Sciatic nerve (tissue), 2 donors: ENCODE data around the gene HEYL. TPM values are rescaled to one million over a fixed set of nuclear protein-coding genes. Genes with fewer than 3 reads are reported as not detected.
A peak's percentile ranks its signal among the peaks of the same experiment; 100 is the strongest.

Experiments used
- ATAC-seq: fragments of 200-7000 bp; cut with Tn5 transposase; one replicate; pipeline ENCODE4 v1.9.1; 2020; ENCODE audit warnings: mild to moderate bottlenecking, moderate library complexity
- DNase-seq: peaks from one replicate; pipeline ENCODE4 v3.0.0-alpha.2; 2020; ENCODE audit warnings: low spot score
- intact Hi-C: fragments of 100-400 bp; cut with DNase I; formaldehyde crosslinking; loops from one replicate; pipeline ENCODE4 v1.14.2; 2022
- total RNA-seq: library from RNA; stranded (reverse); fragmentation: NEBNext Ultra II Directional; extraction: Animal tissue kit (Norgen Biotek cat#: 25700); gene quantifications from one replicate; pipeline ENCODE4 v1.2.1, GENCODE V29; 2021
- donor health status: DM: no; HTN: no; CAD: no.
- donor health status: DM: no; HTN: no; CAD: no.

HEYL gene
- total RNA-seq, 1 donor from 2014 or later, result 10.6 TPM

GRCh38 chr1:39646232-39647081 lies 7.0 kb upstream of the HEYL start:
- intact Hi-C loops, result loop anchor here (2.0 kb wide), 1 partner anchor 166 kb away; no protein-coding TSS in a partner anchor
- ATAC-seq (peak; percentile 94), DNase-seq (peak; percentile 85)

GRCh38 chr1:39645411-39646043 lies 6.1 kb upstream of the HEYL start:
- no peak for DNase-seq
- intact Hi-C loops, result loop anchor here (2.0 kb wide), 1 partner anchor 165 kb away; no protein-coding TSS in a partner anchor
- no peak for ATAC-seq

- intact Hi-C loops, result no loop called here
- DNase-seq (no peak), ATAC-seq (no peak)
Measured at GRCh38 chr1:39643705-39644104, 4.3 kb upstream of the HEYL start.

GRCh38 chr1:39642796-39643195 lies 3.4 kb upstream of the HEYL start:
- DNase-seq (no peak), ATAC-seq (no peak)
- intact Hi-C loops, result no loop called here

GRCh38 chr1:39640861-39641260 lies 1.4 kb upstream of the HEYL start:
- ATAC-seq (no peak), DNase-seq (no peak)
- intact Hi-C loops, result no loop called here

- intact Hi-C loops, result no loop called here
- DNase-seq (no peak), ATAC-seq (no peak)
Measured at GRCh38 chr1:39638965-39639304, 508 bp downstream of the HEYL start.

- DNase-seq, result no peak
- intact Hi-C loops, result no loop called here
- ATAC-seq, result no peak
Measured at GRCh38 chr1:39637361-39637760, 2.1 kb downstream of the HEYL start.

- no peak for ATAC-seq
- DNase-seq, result no peak
- intact Hi-C loops, result no loop called here
Measured at GRCh38 chr1:39635871-39636210, 3.6 kb downstream of the HEYL start.

GRCh38 chr1:39635205-39635870 lies 4.1 kb downstream of the HEYL start:
- no peak for DNase-seq
- intact Hi-C loops, result no loop called here
- peak; percentile 86 for ATAC-seq

- no peak for DNase-seq
- no peak for ATAC-seq
- intact Hi-C loops, result no loop called here
Measured at GRCh38 chr1:39633422-39633821, 6.0 kb downstream of the HEYL start.

GRCh38 chr1:39632682-39633417 lies 6.6 kb downstream of the HEYL start:
- DNase-seq (peak; percentile 77), ATAC-seq (peak; percentile 25)

GRCh38 chr1:39632323-39632681 lies 7.1 kb downstream of the HEYL start:
- ATAC-seq, result no peak
- intact Hi-C loops, result no loop called here
- DNase-seq, result no peak

More at GRCh38 chr1:39632682-39633417, 6.6 kb downstream of the HEYL start:
- intact Hi-C loops, result no loop called here

- ATAC-seq, result no peak
- intact Hi-C loops, result no loop called here
- no peak for DNase-seq
Measured at GRCh38 chr1:39631361-39632322, 7.8 kb downstream of the HEYL start.

GRCh38 chr1:39628807-39629350 lies 10.6 kb downstream of the HEYL start:
- no peak for ATAC-seq
- no peak for DNase-seq
- intact Hi-C loops, result no loop called here

GRCh38 chr1:39626646-39627045 lies 12.8 kb downstream of the HEYL start:
- intact Hi-C loops, result no loop called here
- DNase-seq (no peak), ATAC-seq (no peak)

- DNase-seq, result peak; percentile 66
- intact Hi-C loops, result no loop called here
Measured at GRCh38 chr1:39625462-39626273, 13.8 kb downstream of the HEYL start.

GRCh38 chr1:39625009-39625408 lies 14.4 kb downstream of the HEYL start:
- intact Hi-C loops, result no loop called here
- no peak for DNase-seq
- ATAC-seq, result peak; percentile 26

More at GRCh38 chr1:39625462-39626273, 13.8 kb downstream of the HEYL start:
- peak; percentile 94 for ATAC-seq
